Measurements from ENCODE around the gene MDN1. TPM values are rescaled to one million over a fixed set of nuclear protein-coding genes. Genes with fewer than 3 reads are reported as not detected.

Gene MDN1
- total and polyA plus RNA-seq, 2 of the 8 experiments (the other 6 are each of a cell fraction or from before 2014, with no cell fraction given), result 53.5 to 179 TPM

GRCh38 chr6:89727501-89727900, 92.1 kb downstream of the MDN1 start:
- FAIRE-seq, result no peak
- WGBS, 2 experiments (ENCODE audit: extremely low coverage in 1 of 2, insufficient coverage in 1 of 2, insufficient read length in 1 of 2, insufficient replicate concordance in 2 of 2, low coverage in 1 of 2, low lambda C conversion rate in 2 of 2, missing lambda C conversion rate in 1 of 2), result 95% methylated on average over 7 of the region's 7 CpGs; no CpG with 5 or more reads in 1 of the 2 experiments

More at GRCh38 chr6:89727501-89727900, 92.1 kb downstream of the MDN1 start:
- Histone ChIP-seq H3K27ac (ENCODE audit: low read depth, low read length) (no peak overlapping the region), H3K4me1 (replicated peaks in 1 of 4; ENCODE audit: control insufficient read depth in 3 of 4, insufficient read depth in 4 of 4, low read length in 3 of 4) (no peaks in the 10 kb centered on the region), H3K9ac (replicated peaks in 1 of 4; ENCODE audit: extremely low read depth in 1 of 4, low read depth in 3 of 4, low read length in 3 of 4) (no peak overlapping the region), H4K5ac (ENCODE audit: insufficient read length, low read depth, low read length) (no peak overlapping the region), H3K23me2 (ENCODE audit: low read depth, low read length) (no peaks in the 10 kb centered on the region), H2BK20ac (ENCODE audit: low read length) (no peak overlapping the region), H3K27me3 (replicated peaks in 1 of 4; ENCODE audit: control insufficient read depth in 3 of 4, extremely low read depth in 1 of 4, insufficient read depth in 3 of 4, low read length in 3 of 4) (no peaks in the 10 kb centered on the region), H3K23ac (ENCODE audit: insufficient read length) (no peak overlapping the region), H2BK5ac (ENCODE audit: low read depth, low read length) (no peak overlapping the region), H3K79me1 (ENCODE audit: low read depth, low read length) (no peaks in the 10 kb centered on the region; the same call in 1 of the 2 replicates), H4K20me1 (replicated peaks in 1 of 2; ENCODE audit: control insufficient read depth in 1 of 2, insufficient read depth in 2 of 2, low read length in 2 of 2) (no peaks in the 10 kb centered on the region), H2BK12ac (ENCODE audit: low read depth, low read length) (no peak overlapping the region), H3K4me2 (ENCODE audit: insufficient read depth in 1 of 2, low read depth in 2 of 2, low read length in 2 of 2) (no peak overlapping the region), H3K9me3 (ENCODE audit: insufficient read depth in 2 of 2, low read depth in 1 of 2, low read length in 1 of 2) (no peaks in the 10 kb centered on the region), H3K14ac (ENCODE audit: insufficient read length) (no peak overlapping the region), H4K91ac (replicated peaks; ENCODE audit: insufficient read length, low read length) (no peak overlapping the region), H3K56ac (replicated peaks; ENCODE audit: insufficient read length, low read depth, low read length) (no peak overlapping the region), H2AK5ac (ENCODE audit: low read depth, low read length) (no peak overlapping the region), H3K18ac (ENCODE audit: extremely low read depth, low read length) (no peak overlapping the region), H3K36me3 (ENCODE audit: control insufficient read depth in 2 of 4, insufficient read depth in 4 of 4, low read length in 3 of 4) (peaks cover 26 to 91% (median 79%) of the 10 kb centered on the region in 4 experiments), H2BK120ac (replicated peaks; ENCODE audit: low read depth, low read length) (no peak overlapping the region), H3K79me2 (ENCODE audit: control insufficient read depth in 1 of 2, insufficient read depth in 2 of 2, low read length in 2 of 2) (no peaks in the 10 kb centered on the region), H3K4me3 (ENCODE audit: extremely low read depth in 1 of 4, insufficient read depth in 2 of 4, low read depth in 3 of 4, low read length in 4 of 4) (no peak overlapping the region), H3K4ac (replicated peaks; ENCODE audit: insufficient read length, low read depth, low read length) (no peak overlapping the region), H2AFZ (ENCODE audit: low read length) (no peak overlapping the region), H2BK15ac (ENCODE audit: low read length) (no peak overlapping the region), H4K8ac (ENCODE audit: extremely low read depth, insufficient read depth, low read length) (no peak overlapping the region)
- no peak for DNase-seq (ENCODE audit: low read depth in 1 of 2, low spot score in 2 of 2)
- ChIA-PET CTCF (ENCODE audit: partially characterized antibody) (no interaction called here), POLR2A (ENCODE audit: partially characterized antibody) (interaction anchor here (0.6 kb wide), 1 partner anchor 91 kb away, joined by 3 read pairs; no protein-coding TSS in a partner anchor)
- TF ChIP-seq TAF1 (IDR thresholded peaks at IDR 0.05; ENCODE audit: low read depth, low read length) (no peak), KDM5A (IDR thresholded peaks at IDR 0.05; ENCODE audit: low read length) (no peak), ZNF274 (IDR thresholded peaks at IDR 0.05; ENCODE audit: borderline replicate concordance, extremely low read depth, low read length) (no peak), GTF2F1 (IDR thresholded peaks at IDR 0.05; ENCODE audit: borderline replicate concordance, low read depth, low read length) (no peak), EP300 (IDR thresholded peaks at IDR 0.05; ENCODE audit: borderline replicate concordance in 1 of 2, low read depth in 2 of 2, low read length in 2 of 2) (no peak), NRF1 (IDR thresholded peaks at IDR 0.05; ENCODE audit: low read depth, low read length) (no peak), SRF (IDR thresholded peaks at IDR 0.05; ENCODE audit: low read depth, low read length) (no peak), CBX8 (IDR thresholded peaks at IDR 0.05; ENCODE audit: borderline replicate concordance, low read depth, low read length) (no peak), EZH2 (IDR thresholded peaks at IDR 0.05; ENCODE audit: low read depth, low read length, severe bottlenecking) (no peak), TEAD4 (IDR thresholded peaks at IDR 0.05; ENCODE audit: low read depth, low read length) (no peak)
- TF ChIP-seq, protein P1, sequence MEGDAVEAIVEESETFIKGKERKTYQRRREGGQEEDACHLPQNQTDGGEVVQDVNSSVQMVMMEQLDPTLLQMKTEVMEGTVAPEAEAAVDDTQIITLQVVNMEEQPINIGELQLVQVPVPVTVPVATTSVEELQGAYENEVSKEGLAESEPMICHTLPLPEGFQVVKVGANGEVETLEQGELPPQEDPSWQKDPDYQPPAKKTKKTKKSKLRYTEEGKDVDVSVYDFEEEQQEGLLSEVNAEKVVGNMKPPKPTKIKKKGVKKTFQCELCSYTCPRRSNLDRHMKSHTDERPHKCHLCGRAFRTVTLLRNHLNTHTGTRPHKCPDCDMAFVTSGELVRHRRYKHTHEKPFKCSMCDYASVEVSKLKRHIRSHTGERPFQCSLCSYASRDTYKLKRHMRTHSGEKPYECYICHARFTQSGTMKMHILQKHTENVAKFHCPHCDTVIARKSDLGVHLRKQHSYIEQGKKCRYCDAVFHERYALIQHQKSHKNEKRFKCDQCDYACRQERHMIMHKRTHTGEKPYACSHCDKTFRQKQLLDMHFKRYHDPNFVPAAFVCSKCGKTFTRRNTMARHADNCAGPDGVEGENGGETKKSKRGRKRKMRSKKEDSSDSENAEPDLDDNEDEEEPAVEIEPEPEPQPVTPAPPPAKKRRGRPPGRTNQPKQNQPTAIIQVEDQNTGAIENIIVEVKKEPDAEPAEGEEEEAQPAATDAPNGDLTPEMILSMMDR (IDR thresholded peaks at IDR 0.05; ENCODE audit: control extremely low read depth in 1 of 3, insufficient read depth in 1 of 3, low read depth in 1 of 3, low read length in 3 of 3), result no peak
